ENCODE results near the gene CHID1. TPM values are rescaled to one million over a fixed set of nuclear protein-coding genes. Genes with fewer than 3 reads are reported as not detected.

CHID1 gene
- total and polyA plus RNA-seq, 2 of the 8 experiments (the other 6 are each of a cell fraction or from before 2014, with no cell fraction given), result 81.2 to 88.5 TPM

GRCh38 chr11:883527-883926 lies 27.1 kb downstream of the CHID1 start:
- no peaks in the 10 kb centered on the region for H3K79me2 ChIP-seq (ENCODE audit: control insufficient read depth in 1 of 2, insufficient read depth in 2 of 2, low read length in 2 of 2)
- H4K8ac ChIP-seq (ENCODE audit: extremely low read depth, insufficient read depth, low read length), result no peak overlapping the region
- no peak overlapping the region for H3K14ac ChIP-seq (ENCODE audit: insufficient read length)
- H3K18ac ChIP-seq (ENCODE audit: extremely low read depth, low read length), result no peak overlapping the region
- no peaks in the 10 kb centered on the region for H3K79me1 ChIP-seq (ENCODE audit: low read depth, low read length)
- H2BK5ac ChIP-seq (ENCODE audit: low read depth, low read length), result no peak overlapping the region; the same call in 1 of the 2 replicates
- no peaks in the 10 kb centered on the region for H3K23me2 ChIP-seq (ENCODE audit: low read depth, low read length)
- H2BK20ac ChIP-seq (ENCODE audit: low read length), result no peak overlapping the region
- H3K4ac ChIP-seq (replicated peaks; ENCODE audit: insufficient read length, low read depth, low read length), result no peak overlapping the region
- WGBS, 2 experiments (ENCODE audit: extremely low coverage in 1 of 2, insufficient coverage in 1 of 2, insufficient read length in 1 of 2, insufficient replicate concordance in 2 of 2, low coverage in 1 of 2, low lambda C conversion rate in 2 of 2, missing lambda C conversion rate in 1 of 2), result 90% methylated on average over 10 of the region's 10 CpGs; no CpG with 5 or more reads in 1 of the 2 experiments
- no peak overlapping the region for H3K9ac ChIP-seq (replicated peaks in 1 of 4; ENCODE audit: extremely low read depth in 1 of 4, low read depth in 3 of 4, low read length in 3 of 4)
- POLR2A ChIA-PET (ENCODE audit: partially characterized antibody), result interaction anchor here (0.8 to 1.0 kb wide), 5 partner anchors 8 to 167 kb away, joined by 3 to 4 read pairs (median 3); no protein-coding TSS in a partner anchor
- H2BK12ac ChIP-seq (ENCODE audit: low read depth, low read length), result no peak overlapping the region
- no peak overlapping the region for H2BK15ac ChIP-seq (ENCODE audit: low read length)
- no peak overlapping the region for H3K4me2 ChIP-seq (ENCODE audit: insufficient read depth in 1 of 2, low read depth in 2 of 2, low read length in 2 of 2)
- H2AFZ ChIP-seq (ENCODE audit: low read length), result no peak overlapping the region
- peaks cover 2 to 22% (median 8%) of the 10 kb centered on the region in 4 experiments; a peak in 5 of 8 replicates for H3K36me3 ChIP-seq (ENCODE audit: control insufficient read depth in 2 of 4, insufficient read depth in 4 of 4, low read length in 3 of 4)
- no peaks in the 10 kb centered on the region for H3K27me3 ChIP-seq (replicated peaks in 1 of 4; ENCODE audit: control insufficient read depth in 3 of 4, extremely low read depth in 1 of 4, insufficient read depth in 3 of 4, low read length in 3 of 4)
- no peak overlapping the region for H3K56ac ChIP-seq (replicated peaks; ENCODE audit: insufficient read length, low read depth, low read length)
- H4K5ac ChIP-seq (ENCODE audit: insufficient read length, low read depth, low read length), result no peak overlapping the region
- H3K9me3 ChIP-seq (ENCODE audit: insufficient read depth in 2 of 2, low read depth in 1 of 2, low read length in 1 of 2), result no peaks in the 10 kb centered on the region
- peaks cover 3 to 17% of the 10 kb centered on the region in 2 experiments for H4K20me1 ChIP-seq (replicated peaks in 1 of 2; ENCODE audit: control insufficient read depth in 1 of 2, insufficient read depth in 2 of 2, low read length in 2 of 2)
- no peak overlapping the region for H2BK120ac ChIP-seq (replicated peaks; ENCODE audit: low read depth, low read length)
- no peak overlapping the region for H3K4me3 ChIP-seq (ENCODE audit: extremely low read depth in 1 of 4, insufficient read depth in 2 of 4, low read depth in 3 of 4, low read length in 4 of 4)
- CTCF ChIA-PET (ENCODE audit: partially characterized antibody), result interaction anchor here (0.9 to 1.4 kb wide), 4 partner anchors 12 to 15 kb away, joined by 3 to 7 read pairs (median 4); no protein-coding TSS in a partner anchor
- H2AK5ac ChIP-seq (ENCODE audit: low read depth, low read length), result no peak overlapping the region
- no peak for FAIRE-seq
- no peak overlapping the region for H3K27ac ChIP-seq (ENCODE audit: low read depth, low read length)
- no peaks in the 10 kb centered on the region for H3K4me1 ChIP-seq (replicated peaks in 1 of 4; ENCODE audit: control insufficient read depth in 3 of 4, insufficient read depth in 4 of 4, low read length in 3 of 4)
- H3K23ac ChIP-seq (ENCODE audit: insufficient read length), result no peak overlapping the region
- H4K91ac ChIP-seq (replicated peaks; ENCODE audit: insufficient read length, low read length), result no peak overlapping the region
- DNase-seq (ENCODE audit: low read depth in 1 of 2, low spot score in 2 of 2), result no peak
- TF ChIP-seq JUN (IDR thresholded peaks at IDR 0.05; ENCODE audit: low read depth, low read length) (no peak), CEBPB (IDR thresholded peaks at IDR 0.05; ENCODE audit: low read depth, low read length) (no peak), SAP30 (IDR thresholded peaks at IDR 0.05; ENCODE audit: insufficient read depth, insufficient replicate concordance, low read length) (no peak), RNF2 (IDR thresholded peaks at IDR 0.05; ENCODE audit: borderline replicate concordance, low read depth, low read length, missing control alignments, poor library complexity, severe bottlenecking) (no peak), HDAC6 (IDR thresholded peaks at IDR 0.05; ENCODE audit: low read depth, low read length) (no peak), NRF1 (IDR thresholded peaks at IDR 0.05; ENCODE audit: low read depth, low read length) (no peak), CTCF (IDR thresholded peaks at IDR 0.05; ENCODE audit: control extremely low read depth in 1 of 3, insufficient read depth in 1 of 3, low read depth in 1 of 3, low read length in 3 of 3) (no peak), CTBP2 (IDR thresholded peaks at IDR 0.05; ENCODE audit: borderline replicate concordance, insufficient read depth, insufficient read length, low read length) (no peak), POLR2A (IDR thresholded peaks at IDR 0.05; ENCODE audit: control extremely low read depth in 1 of 2, low read depth in 2 of 2, low read length in 2 of 2) (no peak)
- TF ChIP-seq, protein P1, sequence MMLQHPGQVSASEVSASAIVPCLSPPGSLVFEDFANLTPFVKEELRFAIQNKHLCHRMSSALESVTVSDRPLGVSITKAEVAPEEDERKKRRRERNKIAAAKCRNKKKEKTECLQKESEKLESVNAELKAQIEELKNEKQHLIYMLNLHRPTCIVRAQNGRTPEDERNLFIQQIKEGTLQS (IDR thresholded peaks at IDR 0.05; ENCODE audit: insufficient read depth, low read depth, low read length), result no peak
